ENCODE data around the gene HDHD3. TPM values are rescaled to one million over a fixed set of nuclear protein-coding genes. Genes with fewer than 3 reads are reported as not detected.

HDHD3 gene
- total RNA-seq, 4 donors from 2014 or later, result 9.1 to 30.2 (median 22.8) TPM

GRCh38 chr9:113359385-113359784 lies 17.4 kb downstream of the HDHD3 start:
- TF ChIP-seq EP300 (IDR thresholded peaks at IDR 0.05) (no peak), POLR2AphosphoS5 (IDR thresholded peaks at IDR 0.05) (no peak)
- no peak overlapping the region for H3K27ac ChIP-seq (replicated peaks in 1 of 4)
- intact Hi-C loops (cut with DNase I), result no loop called here
- no peaks in the 10 kb centered on the region for H3K4me1 ChIP-seq
- DNase-seq (ENCODE audit: extremely low spot score), result no peak
- peaks cover 0 to 19% (median 0%) of the 10 kb centered on the region in 4 donors for H3K27me3 ChIP-seq
- 82% methylated on average over 1 of the region's 1 CpG for WGBS
- no peaks in the 10 kb centered on the region for H3K36me3 ChIP-seq
- no peak overlapping the region for H3K4me3 ChIP-seq
- no peaks in the 10 kb centered on the region for H3K9me3 ChIP-seq

DNA sequence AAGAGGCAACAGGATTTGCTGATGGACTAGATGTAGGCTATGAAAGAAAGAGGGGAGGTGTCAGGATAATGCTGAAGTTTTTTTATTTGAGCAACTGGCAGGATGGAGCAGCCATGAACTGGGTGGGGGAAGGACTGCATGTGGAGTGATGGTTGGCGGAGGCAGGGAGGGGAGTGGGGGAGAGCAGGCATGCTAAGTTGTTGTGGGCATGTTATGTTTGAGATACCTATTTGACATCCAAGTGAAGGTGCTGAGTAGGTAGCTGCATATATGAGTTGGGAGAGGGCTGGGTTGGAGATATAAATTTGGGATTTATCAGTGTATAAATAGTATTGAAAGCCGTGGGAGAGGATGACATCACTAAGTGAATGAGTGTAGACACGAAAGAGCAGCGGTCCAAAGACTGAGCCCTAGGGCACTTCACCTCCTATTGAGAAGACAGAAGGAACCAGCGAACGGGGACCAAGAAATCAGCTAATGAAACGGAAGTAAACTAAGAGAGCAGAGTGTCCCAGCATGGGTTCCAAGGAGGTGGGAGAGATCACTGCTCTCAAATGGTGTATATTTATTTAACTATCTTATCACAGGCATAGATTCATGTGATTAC lies 20.0 kb downstream of the HDHD3 start:
- no peaks in the 10 kb centered on the region for H3K9me3 ChIP-seq
- no peaks in the 10 kb centered on the region for H3K4me1 ChIP-seq
- peaks cover 0 to 43% (median 0%) of the 10 kb centered on the region in 4 donors for H3K27me3 ChIP-seq
- 71% methylated on average over 7 of the region's 7 CpGs for WGBS
- H3K4me3 ChIP-seq, result no peak overlapping the region
- H3K36me3 ChIP-seq, result no peaks in the 10 kb centered on the region
- TF ChIP-seq EP300 (IDR thresholded peaks at IDR 0.05) (no peak), POLR2AphosphoS5 (IDR thresholded peaks at IDR 0.05) (no peak)
- TF ChIP-seq, protein P1, sequence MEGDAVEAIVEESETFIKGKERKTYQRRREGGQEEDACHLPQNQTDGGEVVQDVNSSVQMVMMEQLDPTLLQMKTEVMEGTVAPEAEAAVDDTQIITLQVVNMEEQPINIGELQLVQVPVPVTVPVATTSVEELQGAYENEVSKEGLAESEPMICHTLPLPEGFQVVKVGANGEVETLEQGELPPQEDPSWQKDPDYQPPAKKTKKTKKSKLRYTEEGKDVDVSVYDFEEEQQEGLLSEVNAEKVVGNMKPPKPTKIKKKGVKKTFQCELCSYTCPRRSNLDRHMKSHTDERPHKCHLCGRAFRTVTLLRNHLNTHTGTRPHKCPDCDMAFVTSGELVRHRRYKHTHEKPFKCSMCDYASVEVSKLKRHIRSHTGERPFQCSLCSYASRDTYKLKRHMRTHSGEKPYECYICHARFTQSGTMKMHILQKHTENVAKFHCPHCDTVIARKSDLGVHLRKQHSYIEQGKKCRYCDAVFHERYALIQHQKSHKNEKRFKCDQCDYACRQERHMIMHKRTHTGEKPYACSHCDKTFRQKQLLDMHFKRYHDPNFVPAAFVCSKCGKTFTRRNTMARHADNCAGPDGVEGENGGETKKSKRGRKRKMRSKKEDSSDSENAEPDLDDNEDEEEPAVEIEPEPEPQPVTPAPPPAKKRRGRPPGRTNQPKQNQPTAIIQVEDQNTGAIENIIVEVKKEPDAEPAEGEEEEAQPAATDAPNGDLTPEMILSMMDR (IDR thresholded peaks at IDR 0.05), result no peak
- H3K27ac ChIP-seq (replicated peaks in 1 of 4), result no peak overlapping the region
- DNase-seq (ENCODE audit: extremely low spot score), result no peak
- intact Hi-C loops (cut with DNase I), result no loop called here

DNA sequence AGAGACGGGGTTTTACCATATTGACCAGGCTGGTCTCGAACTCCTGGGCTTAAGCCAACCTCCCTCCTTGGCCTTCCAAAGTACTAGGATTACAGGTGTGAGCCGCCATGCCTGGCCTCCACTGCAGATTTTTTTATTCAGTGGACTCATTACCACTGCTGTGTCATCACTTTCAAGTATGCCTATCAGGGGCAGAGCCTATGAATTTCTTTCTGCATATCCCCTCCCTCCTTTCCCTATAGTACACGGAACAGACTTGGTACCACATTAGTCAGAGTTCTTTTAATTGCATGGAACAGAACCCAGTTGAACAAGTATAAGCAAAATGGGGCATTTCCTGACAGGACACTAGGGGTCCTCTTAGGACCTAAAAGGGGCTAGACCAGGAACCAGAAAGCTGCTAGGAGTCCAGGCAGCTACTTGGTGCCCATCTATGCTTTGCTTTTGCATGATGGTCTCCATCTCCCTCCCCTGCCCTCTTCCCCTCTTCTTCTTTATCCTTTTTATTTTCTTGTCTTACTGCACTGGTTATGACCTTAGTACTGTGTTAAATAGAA lies 21.7 kb downstream of the HDHD3 start:
- WGBS, result 79% methylated on average over 4 of the region's 4 CpGs
- Histone ChIP-seq H3K9me3 (no peaks in the 10 kb centered on the region), H3K4me1 (peaks cover 0 to 5% (median 5%) of the 10 kb centered on the region in 4 donors), H3K27me3 (peaks cover 0 to 59% (median 7%) of the 10 kb centered on the region in 4 donors), H3K27ac (replicated peaks in 1 of 4) (no peak overlapping the region), H3K36me3 (no peaks in the 10 kb centered on the region), H3K4me3 (no peak overlapping the region)
- TF ChIP-seq POLR2A (IDR thresholded peaks at IDR 0.05; ENCODE audit: low read depth) (no peak), EP300 (IDR thresholded peaks at IDR 0.05) (no peak), POLR2AphosphoS5 (IDR thresholded peaks at IDR 0.05) (no peak)
- TF ChIP-seq, protein P1 (IDR thresholded peaks at IDR 0.05), result no peak
- no peak for DNase-seq (ENCODE audit: extremely low spot score)
- intact Hi-C loops (cut with DNase I), result no loop called here

DNA sequence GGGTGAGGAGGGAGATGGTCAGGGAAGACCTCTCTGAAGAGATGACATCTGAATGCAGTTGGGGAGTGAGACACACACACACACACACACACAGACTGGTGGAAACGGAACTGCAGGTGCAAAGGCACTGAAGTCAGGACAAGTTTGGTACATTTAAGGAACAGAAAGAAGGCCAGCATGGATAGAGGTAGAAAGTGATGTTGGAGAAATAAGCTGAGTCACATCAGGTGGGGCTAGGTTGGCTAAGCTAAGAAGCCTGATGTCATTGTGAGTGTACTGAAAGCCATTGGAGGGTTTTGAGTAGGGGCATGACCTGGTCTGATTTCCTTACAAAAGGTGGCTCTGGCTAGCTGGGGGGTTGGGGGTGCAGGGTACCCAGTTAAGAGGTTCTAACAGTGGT lies 24.4 kb downstream of the HDHD3 start:
- Histone ChIP-seq H3K27ac (replicated peaks in 1 of 4) (no peak overlapping the region), H3K9me3 (no peaks in the 10 kb centered on the region), H3K36me3 (no peaks in the 10 kb centered on the region), H3K4me1 (peaks cover 0 to 16% (median 15%) of the 10 kb centered on the region in 4 donors), H3K27me3 (peaks cover 0 to 68% (median 10%) of the 10 kb centered on the region in 4 donors), H3K4me3 (no peak overlapping the region)
- 73% methylated on average over 1 of the region's 1 CpG for WGBS
- intact Hi-C loops (cut with DNase I), result no loop called here
- TF ChIP-seq POLR2A (IDR thresholded peaks at IDR 0.05; ENCODE audit: low read depth), result no peak
- DNase-seq (ENCODE audit: extremely low spot score), result no peak

- no peak for TF ChIP-seq POLR2AphosphoS5 (IDR thresholded peaks at IDR 0.05)
- TF ChIP-seq, protein P1 (IDR thresholded peaks at IDR 0.05), result no peak
- no peak for TF ChIP-seq EP300 (IDR thresholded peaks at IDR 0.05)
- TF ChIP-seq POLR2A (IDR thresholded peaks at IDR 0.05; ENCODE audit: low read depth), result no peak
- WGBS, result 78% methylated on average over 5 of the region's 6 CpGs
- peaks cover 0 to 16% (median 15%) of the 10 kb centered on the region in 4 donors for H3K4me1 ChIP-seq
- no peak for DNase-seq (ENCODE audit: extremely low spot score)
- H3K36me3 ChIP-seq, result no peaks in the 10 kb centered on the region
- no peak overlapping the region for H3K4me3 ChIP-seq
- H3K27me3 ChIP-seq, result peaks cover 0 to 68% (median 10%) of the 10 kb centered on the region in 4 donors
- intact Hi-C loops (cut with DNase I), result no loop called here
- no peaks in the 10 kb centered on the region for H3K9me3 ChIP-seq
- no peak overlapping the region for H3K27ac ChIP-seq (replicated peaks in 1 of 4)
These were observed 24.8 kb downstream of the HDHD3 start for GRCh38 chr9:113352006-113352405.
